HG03469 (cell line): Measurements from ENCODE around the gene TINCR.
"Not testable (repeated sequence)": the region's sequence is repeated elsewhere in the genome, so short reads cannot be mapped to it uniquely, and the experiment has no call there.

Source experiments
- ATAC-seq: cut with Tn5 transposase; IDR thresholded peaks from one replicate; pipeline ENCODE4 v1.9.1; 2021; ENCODE audit warnings: mild to moderate bottlenecking, moderate library complexity, moderate number of reproducible peaks; ENCODE audit not compliant: unreplicated experiment

Gene TINCR

DNA sequence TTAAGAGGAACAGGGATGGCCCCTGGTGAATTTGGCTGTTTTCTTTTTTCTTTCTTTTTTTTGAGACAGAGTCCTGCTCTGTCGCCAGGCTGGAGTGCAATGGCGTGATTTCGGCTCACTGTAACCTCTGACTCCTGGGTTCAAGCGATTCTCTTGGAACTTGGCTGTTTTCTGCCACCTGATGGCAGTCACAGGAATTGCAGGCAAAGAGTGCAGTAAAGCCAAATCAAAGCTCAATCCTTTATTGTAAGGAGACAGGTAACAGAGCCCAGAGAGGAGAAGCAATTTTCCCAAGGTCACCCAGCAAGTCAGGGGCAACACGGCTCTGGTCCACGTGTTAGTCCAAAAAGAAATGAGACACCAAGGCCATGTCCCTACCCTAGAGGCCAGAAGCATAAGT is 6.2 kb downstream of the TINCR start:
- ATAC-seq = no peak

DNA sequence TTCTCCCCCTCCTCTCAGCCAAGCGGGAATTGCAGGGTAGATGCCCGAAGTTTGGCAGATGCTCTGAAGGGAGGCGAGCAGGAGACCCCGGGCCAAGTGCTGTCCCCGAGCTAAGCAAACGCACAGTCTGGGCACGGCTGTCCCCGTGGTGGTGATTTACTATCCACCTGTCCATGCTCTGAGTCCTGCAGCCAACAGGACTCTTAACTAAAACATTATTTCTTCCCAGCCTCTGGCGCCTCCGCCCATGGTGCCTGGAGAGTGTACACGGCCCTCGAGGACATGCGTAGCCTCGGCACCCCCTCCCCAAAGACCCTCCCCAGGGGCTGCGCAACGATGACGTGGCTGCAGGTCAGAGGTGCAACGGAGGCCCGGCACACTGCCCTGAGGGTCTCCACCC is 7.6 kb downstream of the TINCR start:
- ATAC-seq = no peak

DNA sequence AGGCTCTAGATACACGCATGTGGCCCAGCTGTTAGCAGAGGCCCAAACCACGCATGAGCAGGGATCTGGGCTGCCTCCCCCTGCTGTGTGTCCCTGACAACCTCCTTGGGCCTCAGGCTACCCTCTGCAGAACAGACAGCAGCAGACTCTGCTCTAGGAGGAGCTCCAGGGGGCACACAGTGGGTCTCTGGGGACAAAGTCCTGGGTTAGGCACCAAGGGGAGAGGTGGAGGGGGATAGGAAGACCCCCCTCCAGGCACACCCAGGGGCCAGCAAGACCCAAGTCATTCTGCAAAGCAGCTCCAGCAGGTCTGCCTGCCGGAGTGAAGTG is 8.0 kb downstream of the TINCR start:
- no peak for ATAC-seq

DNA sequence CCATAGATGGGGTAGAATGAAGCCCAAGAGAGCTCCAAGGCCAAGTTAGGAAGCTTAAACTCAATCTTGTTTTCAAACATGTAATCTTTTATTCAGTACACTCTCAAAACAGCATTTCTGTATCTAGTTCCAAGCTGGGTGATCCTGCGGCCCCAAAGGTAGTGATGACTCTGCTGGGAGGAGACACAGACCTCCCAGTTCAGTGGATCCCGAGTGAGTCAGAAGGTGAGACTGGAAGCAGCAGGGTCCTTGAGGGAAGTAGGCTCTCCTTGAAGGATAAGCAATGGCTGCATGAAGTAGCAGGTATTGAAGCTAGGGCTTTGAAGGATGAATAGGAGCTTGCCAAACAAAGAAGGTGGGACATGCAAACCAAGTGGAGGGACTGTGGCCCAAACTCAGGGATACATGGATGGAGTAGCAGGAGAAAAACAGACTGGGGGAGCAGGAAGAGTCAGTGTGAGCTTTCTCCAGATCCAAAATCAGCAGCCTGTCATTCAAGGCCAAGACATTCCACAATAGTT is 9.6 kb downstream of the TINCR start:
- ATAC-seq = no peak

DNA sequence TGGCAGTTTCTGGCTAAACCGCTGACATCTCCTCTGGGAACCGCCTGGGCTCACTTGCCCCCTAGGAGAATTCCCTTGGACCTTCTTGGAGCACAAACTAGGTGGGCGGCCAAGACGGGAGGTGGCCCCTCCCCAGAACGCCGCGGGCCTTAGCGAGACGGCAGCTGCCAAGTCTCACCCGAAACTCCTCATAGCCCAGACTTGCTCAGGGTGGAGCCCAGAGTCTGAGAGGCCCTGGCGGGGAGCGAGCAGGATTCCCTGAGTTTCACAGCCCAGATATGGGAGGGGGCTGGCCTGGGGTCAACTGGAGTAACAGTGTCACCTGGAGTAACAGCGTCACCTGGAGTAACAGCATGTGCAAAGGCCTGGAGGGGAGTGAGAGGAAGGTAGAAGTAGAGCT is 10.1 kb downstream of the TINCR start:
- no peak for ATAC-seq

DNA sequence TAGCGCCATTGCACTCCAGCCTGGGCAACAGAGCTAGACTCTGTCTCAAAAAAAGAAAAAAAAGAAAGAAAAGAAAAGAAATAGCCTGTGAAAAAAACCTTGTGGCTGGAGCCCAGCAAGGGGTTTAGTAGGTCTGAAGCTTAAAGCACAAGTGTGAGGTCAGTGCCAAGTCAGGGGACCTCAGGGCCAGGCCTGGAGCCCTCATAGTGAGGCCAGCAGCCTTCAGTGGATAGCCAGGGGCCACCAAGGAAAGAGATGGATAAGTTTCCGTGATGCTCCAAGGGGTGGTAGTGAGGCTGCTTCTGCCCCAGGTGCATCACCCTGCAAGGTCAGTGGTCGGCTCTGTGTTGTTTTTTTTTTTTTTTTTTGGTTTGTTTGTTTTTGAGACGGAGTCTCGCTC is 12.9 kb downstream of the TINCR start:
- no peak for ATAC-seq

DNA sequence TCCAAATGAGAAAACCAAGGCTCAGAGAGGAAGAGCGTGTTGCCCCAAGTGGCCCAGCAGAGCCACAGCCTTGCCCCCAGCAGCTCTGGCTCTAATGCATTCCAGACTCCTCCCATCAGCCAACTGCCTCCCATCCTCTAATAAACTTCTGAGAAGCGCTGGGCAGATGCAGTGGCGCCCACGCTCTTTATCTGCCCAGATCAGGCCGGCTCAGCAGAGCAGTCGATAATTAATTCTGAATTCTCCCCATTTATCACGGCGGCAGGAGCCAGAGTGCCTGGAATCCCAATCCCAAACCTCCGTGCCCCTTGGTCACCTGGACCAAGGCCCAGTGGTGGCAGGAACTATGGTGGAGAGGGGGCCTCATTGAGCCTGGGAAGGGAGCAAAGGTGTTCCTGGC is 13.9 kb downstream of the TINCR start:
- ATAC-seq = no peak

DNA sequence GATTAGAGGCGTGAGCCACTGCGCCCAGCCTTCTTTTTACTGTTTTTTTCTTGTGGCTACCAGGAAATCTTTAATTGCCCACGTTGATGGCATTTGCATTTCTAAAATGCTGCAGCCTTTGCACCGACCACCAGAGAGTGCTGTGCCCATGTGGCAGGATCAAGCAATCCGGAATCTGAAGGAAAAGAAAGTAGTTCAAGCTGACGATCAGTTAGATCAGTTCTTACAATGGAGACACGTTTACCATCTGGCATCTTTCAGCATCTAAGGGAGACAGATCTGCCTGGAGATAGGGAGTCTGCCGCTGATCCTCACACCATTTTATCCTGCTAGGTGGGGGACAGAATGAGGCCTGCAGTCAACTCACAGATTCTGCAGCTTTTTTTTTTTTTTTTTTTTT is 19.9 kb downstream of the TINCR start:
- no peak for ATAC-seq

DNA sequence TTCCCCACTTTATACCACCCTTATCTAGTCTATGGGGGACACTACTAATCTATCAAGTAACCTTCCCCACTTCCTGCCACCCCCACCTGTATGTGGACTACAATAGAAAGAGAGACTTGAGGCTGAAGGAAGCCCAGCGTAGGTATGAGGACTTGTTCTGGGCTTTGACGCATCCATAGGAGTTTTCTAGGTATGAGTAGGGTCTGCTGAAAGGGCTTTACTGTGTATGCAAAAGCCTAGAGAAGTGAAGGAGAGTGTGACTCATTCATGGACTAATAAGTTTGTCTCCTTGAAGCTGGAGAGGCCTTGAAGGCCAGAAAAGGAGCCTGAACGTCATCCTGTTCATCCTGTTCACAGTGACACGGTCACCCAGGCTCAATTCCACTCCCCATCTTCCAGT is 21.8 kb downstream of the TINCR start:
- no peak for ATAC-seq

DNA sequence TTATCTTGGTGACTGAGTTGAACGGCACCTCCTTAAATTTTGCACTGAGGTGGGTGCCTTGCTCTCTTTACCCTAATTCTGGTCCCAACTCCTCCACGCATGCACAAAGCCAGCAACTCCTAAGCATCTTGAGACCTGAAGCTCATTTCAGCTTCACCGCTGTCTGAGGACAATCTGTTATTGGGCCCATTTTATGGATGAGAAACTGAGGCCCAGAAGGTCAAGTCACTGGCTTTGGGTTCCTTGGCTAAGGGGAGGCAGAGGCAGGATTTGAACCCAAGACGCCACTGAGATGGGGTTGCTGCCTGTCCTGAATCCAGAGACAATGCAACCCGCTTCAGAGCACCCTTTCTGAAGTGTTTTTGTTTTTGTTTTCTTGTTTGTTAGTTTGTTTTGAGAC is 22.7 kb downstream of the TINCR start:
- ATAC-seq = no peak

DNA sequence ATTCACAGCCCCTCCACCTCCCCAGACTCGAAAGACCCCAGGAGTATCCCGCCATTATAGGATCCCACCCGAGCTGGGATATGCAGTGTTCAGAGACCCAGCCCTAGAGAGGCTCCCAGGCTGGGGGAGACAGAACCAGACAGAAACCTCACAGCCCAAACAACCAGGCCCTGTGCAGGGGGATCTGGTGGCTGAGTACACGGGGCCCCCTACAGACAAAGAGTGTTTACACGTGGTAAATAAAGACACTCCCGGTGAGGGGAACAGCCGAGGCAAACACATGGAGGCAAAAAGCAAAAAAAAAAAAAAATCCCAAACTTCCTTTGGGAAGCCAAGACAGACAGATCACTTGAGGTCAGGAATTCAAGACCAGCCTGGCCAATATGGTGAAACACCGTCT is 25.1 kb downstream of the TINCR start:
- no peak for ATAC-seq

DNA sequence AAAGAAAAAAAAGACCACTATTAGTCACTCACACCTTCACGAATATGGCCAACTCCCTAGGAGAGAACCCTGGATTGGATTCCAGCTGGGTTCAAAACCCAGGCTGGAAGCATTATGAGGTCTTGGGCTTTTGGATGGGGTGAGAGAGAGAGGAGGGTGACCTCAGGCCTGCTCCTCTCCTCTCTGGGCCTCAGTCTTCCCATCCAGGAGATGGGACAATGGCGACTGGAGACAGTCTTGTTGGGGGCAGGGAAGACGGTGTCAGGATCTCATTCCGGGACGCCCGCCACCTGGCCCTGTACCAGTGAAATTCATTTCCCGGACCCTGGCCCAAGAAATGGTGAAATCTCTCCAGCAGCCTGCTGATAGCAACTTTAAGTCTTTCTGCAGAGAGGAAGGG is 26.3 kb downstream of the TINCR start:
- no peak for ATAC-seq

DNA sequence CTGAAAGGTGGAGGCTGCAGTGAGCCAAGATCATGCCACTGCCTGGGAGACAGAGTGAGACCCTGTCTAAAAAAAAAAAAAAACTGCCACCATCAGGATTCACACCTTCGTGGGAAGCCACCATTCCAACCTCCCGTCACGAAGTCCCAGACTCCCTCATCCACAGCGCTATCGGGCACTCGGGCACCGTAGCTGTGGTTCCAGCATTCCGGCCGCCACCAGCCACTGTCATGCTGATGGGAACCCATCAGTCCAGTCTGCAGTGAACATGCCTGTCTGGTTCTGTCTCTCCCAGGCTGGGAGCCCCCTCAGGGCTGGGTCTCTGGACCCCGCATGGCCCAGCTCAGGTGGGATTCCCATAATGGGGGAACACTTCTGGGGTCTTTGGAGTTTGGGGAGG is 27.5 kb downstream of the TINCR start:
- ATAC-seq = no peak

DNA sequence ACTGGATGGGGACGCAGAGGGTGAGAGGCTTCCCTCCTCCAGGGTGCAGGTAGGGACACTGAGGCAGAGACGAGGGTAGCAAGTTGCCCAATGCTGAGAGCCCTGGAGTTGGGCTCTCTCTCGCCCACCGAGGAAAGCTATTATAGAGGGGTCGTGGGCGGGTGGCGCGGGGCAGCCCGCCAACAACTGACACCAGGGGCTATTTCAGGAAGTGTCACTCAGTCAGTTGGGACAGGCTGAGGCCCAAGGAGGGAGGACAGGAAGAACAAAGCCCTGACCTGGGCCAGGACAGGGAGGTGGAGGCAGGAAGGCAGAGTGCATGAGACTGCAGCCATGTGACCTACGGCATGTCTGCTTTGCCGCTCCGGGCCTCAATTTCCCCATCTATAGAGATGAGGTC is 29.9 kb downstream of the TINCR start:
- ATAC-seq = no peak

DNA sequence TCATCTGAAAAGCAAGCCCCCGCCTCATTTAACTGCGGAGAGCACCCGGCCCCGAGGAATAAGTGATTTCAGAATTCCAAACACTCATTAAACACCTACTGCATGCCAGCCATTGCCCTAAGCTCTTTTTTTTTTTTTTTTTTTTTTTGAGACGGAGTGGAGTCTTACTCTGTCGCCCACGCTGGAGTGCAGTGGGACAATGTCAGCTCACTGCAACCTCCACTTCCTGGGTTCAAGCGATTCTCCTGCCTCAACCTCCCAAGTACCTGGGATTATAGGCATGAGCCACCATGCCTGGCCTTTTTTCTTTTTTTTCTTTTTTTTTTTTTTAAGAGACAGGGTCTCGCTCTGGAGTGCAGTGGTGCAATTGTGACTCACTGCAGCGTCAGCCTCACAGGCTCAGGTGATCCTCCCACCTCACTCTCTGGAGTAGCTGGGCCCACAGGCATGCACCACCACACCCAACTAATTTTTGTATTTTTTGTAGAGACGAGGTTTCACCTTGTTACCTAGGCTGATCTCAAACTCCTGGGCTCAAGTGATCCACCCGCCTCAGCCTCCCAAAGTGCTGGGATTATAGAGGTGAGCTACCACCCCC is 30.7 kb downstream of the TINCR start:
- not testable (repeated sequence) for ATAC-seq

DNA sequence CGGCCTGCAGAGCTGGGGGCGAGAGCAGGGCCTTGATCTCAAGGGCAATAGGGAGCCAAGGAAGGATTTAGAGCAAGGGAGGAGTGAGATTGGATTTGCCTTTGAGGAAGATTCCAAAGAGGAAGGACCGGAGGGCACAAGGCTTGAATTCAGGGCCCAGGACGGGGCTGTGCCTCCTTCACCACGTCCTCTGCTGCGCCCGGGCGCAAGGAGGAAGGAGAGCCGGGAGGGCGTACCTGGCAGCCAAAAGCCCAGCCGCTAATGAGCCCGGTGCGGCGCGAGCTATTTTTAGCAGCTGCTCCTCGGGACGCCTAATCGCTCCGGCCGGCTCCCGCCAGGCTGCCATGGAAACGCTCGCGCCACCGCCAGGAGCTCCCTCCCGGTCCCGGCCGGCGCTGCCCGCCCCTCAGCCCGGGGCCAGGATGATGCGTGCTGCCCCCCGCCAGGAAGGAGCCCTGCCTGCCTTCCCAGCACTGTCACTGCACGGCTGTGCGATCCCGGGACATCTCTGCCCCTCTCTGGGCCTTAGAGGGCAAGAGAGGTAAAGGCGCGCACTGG is 31.3 kb downstream of the TINCR start:
- ATAC-seq = no peak

DNA sequence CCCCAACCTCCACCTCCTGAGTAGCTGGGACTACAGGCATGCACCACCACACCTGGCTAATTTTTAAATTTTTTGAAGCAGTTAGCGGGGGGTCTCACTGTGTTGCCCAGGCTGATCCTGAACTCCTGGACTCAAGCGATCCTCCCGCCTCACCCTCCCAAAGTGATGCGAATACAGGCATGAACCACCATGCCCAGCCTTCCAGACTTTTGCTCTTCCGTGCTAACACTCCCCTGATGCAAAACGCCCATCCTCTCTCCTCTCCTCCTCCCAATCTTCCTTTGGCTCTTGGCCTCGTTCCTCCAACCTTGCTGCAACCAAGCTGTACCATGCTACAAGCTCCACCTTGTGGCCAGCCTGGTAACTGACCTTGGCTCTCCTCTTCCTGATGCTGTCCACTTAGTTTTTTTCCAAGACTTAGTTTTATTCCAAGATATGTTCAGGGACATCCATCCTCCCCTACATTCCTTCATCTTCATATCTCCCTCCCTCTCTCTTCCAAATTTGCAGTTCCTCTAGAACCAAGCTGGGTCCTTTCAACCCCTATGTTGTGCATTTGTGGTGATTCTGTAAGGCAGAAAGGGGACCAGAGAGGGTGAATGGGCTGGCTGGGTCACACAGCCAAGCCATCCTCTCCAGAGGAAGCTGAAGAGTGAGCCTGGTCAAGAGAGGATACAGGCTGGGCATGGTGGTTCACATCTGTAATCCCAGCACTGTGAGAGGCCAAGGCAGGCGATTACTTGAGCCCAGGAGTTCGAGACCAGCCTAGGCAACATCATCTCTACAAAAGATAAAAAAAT is 32.8 kb downstream of the TINCR start:
- no peak for ATAC-seq

DNA sequence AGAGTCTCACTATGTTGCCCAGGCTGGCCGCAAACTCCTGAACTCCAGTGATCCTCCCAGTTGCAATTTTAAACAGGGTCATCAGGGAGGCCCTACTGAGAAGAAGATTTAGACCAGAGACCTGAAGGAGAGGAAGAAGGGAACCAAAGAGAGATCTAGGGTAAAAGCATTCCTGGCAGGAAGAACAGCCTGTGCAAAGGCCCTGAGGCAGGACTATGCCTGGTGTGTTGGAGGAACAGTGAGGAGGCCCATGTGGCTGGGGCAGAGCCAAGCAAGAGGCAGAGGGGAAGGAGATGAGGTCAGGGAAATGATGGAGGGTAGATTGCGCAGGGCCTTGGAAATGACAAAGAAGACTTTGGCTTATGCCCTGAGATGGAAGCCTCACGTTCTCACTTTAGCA is 34.5 kb downstream of the TINCR start:
- no peak for ATAC-seq

DNA sequence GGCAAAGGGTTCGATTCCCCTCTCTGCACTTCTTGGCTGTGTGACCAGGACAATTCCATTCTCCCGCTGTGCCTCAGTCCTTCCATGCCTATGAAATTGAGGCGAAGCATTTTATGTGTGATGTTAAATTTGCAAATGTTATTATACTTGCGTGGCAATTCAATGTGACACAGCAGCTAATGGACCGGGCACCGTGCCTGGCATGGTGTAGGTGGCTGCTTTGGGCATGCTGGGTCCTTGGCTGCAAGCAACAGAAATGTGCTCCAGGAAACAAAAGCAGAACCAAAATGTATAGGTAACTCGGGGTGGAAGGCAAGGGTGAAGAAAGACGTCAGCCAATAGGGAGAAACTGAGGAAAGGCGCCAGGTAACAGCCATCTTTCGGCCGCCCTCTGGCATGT is 37.1 kb downstream of the TINCR start:
- no peak for ATAC-seq

DNA sequence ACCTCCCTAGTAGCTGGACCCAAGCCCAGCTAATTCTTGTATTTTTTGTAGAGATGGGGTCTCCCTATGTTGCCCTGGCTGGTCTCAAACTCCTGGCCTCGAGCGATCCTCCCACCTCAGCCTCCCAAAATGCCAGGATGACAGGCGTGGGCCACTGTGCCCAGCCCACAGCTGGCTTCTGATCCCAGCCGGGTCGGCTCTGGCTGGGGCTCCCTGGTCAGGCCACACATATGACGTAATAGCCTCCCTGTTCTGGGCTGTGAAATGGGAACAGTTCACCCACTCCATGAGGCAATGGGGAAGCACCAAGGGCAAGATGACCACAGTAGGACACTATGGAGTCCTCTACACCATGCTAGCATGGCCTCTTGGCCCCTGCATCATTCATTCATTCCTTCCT is 41.1 kb downstream of the TINCR start:
- no peak for ATAC-seq

DNA sequence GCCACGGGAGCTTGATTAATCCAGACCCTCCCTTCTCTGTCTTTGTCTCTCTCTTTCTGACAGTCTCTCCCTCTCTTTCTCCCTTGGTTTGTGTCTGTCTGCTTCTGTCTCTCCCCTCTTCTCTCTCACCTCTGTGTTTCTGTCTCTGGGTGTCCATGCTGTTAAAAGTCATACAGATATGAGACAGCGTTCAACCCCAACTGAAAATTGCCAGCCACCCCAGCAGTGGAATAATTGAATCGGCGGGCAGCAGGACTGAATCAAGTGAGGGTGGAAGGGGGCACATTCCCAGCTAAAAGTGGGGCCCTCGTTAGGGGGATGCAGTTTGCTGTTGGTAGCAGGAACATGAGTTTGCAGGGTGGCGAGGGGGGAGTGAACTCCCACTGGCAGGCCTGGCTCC is 43.7 kb downstream of the TINCR start:
- ATAC-seq = no peak

DNA sequence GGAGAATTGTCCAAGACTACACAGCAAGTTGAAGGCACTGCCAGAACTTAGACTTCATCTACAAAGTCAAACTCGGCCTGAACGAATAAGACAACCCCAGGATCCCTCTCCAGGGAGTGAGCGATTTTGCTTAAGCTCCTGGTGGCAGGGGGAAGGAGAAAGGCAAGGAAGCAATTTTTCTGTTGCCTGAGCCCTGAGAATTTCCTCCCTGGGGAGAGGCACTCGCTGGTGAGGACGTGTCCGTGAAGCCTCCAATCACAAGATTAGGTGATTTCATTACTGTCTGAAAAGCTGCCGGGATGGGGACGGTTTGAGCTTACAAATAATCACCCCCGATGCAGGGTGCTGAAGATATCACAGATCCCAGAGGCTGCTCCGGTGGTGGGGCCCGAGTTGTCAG is 45.6 kb downstream of the TINCR start:
- ATAC-seq = no peak
